GM23338 (cell line): ENCODE results near the gene TRHDE. TPM values are rescaled to one million over a fixed set of nuclear protein-coding genes. Genes with fewer than 3 reads are reported as not detected.
"Not testable (repeated sequence)": the region's sequence is repeated elsewhere in the genome, so short reads cannot be mapped to it uniquely, and the experiment has no call there.

Source experiments
- ATAC-seq: fragments of 200-7000 bp; cut with Tn5 transposase; 3 replicates; pipeline ENCODE4 v1.9.1; 2020
- DNase-seq: peaks from one replicate; pipeline ENCODE4 v3.0.0-alpha.2; 2015; ENCODE audit warnings: low spot score
- H2AFZ ChIP-seq: fragments of 200-600 bp; sonication (generic); 2 replicates; pipeline ENCODE4 v1.8.0; 2016; ENCODE audit warnings: antibody characterized with exemption, mild to moderate bottlenecking, moderate library complexity
- H3F3A ChIP-seq: fragments of 200-600 bp; sonication (generic); replicated peaks from 2 replicates; pipeline ENCODE4 v1.8.0; 2017; ENCODE audit warnings: antibody characterized with exemption, mixed run types, low read depth
- H3K27ac ChIP-seq: fragments of 200-600 bp; sonication (generic); 2 replicates; pipeline ENCODE4 v1.6.1; 2016; ENCODE audit warnings: low read depth
- H3K27me3 ChIP-seq: fragments of 200-600 bp; sonication (generic); 2 replicates; pipeline ENCODE4 v1.8.0; 2016; ENCODE audit warnings: mild to moderate bottlenecking, mixed run types, moderate library complexity; ENCODE audit not compliant: insufficient read depth
- H3K36me3 ChIP-seq: fragments of 200-600 bp; sonication (generic); 2 replicates; pipeline ENCODE4 v1.8.0; 2016; ENCODE audit warnings: mild to moderate bottlenecking; ENCODE audit not compliant: insufficient read depth
- H3K4me1 ChIP-seq: fragments of 200-600 bp; sonication (generic); 2 replicates; pipeline ENCODE4 v1.8.0; 2016; ENCODE audit warnings: mild to moderate bottlenecking, moderate library complexity; ENCODE audit not compliant: insufficient read depth
- H3K4me2 ChIP-seq: fragments of 200-600 bp; sonication (generic); 2 replicates; pipeline ENCODE4 v1.7.1; 2017; ENCODE audit warnings: mixed run types
- H3K4me3 ChIP-seq: fragments of 200-600 bp; sonication (generic); 2 replicates; pipeline ENCODE4 v1.6.1; 2016; ENCODE audit warnings: mixed run types
- H3K79me2 ChIP-seq: fragments of 200-600 bp; sonication (generic); replicated peaks from 2 replicates; pipeline ENCODE4 v1.8.0; 2017; ENCODE audit warnings: mild to moderate bottlenecking; ENCODE audit not compliant: insufficient read depth
- H3K9me2 ChIP-seq: fragments of 200-600 bp; sonication (generic); 2 replicates; pipeline ENCODE4 v1.8.0; 2017; ENCODE audit not compliant: insufficient read depth
- H4K20me1 ChIP-seq: fragments of 200-600 bp; sonication (generic); replicated peaks from 2 replicates; pipeline ENCODE4 v1.8.0; 2017; ENCODE audit warnings: mild to moderate bottlenecking; ENCODE audit not compliant: insufficient read depth
- H3K27ac Mint-ChIP-seq: 2 replicates; pipeline ENCODE4 v1.8.0; 2020; ENCODE audit warnings: inconsistent platforms, mild to moderate bottlenecking, moderate library complexity, mixed read lengths
- H3K27me3 Mint-ChIP-seq: 3 replicates; pipeline ENCODE4 v1.8.0; 2022; ENCODE audit warnings: low read depth, mild to moderate bottlenecking, moderate library complexity, mixed read lengths, inconsistent platforms; ENCODE audit not compliant: insufficient read depth, poor library complexity
- H3K36me3 Mint-ChIP-seq: 3 replicates; pipeline ENCODE4 v1.8.0; 2021; ENCODE audit warnings: low read depth, mild to moderate bottlenecking, inconsistent platforms, moderate library complexity, mixed read lengths
- H3K4me1 Mint-ChIP-seq: 3 replicates; pipeline ENCODE4 v1.8.0; 2020; ENCODE audit warnings: mild to moderate bottlenecking, inconsistent platforms, mixed read lengths
- H3K4me3 Mint-ChIP-seq: 3 replicates; pipeline ENCODE4 v1.8.0; 2021; ENCODE audit warnings: moderate library complexity, mild to moderate bottlenecking, inconsistent platforms, mixed read lengths
- H3K9me3 Mint-ChIP-seq: 3 replicates; pipeline ENCODE4 v1.8.0; 2020; ENCODE audit warnings: moderate library complexity, mild to moderate bottlenecking, inconsistent platforms, mixed read lengths
- CREB1 ChIP-seq: fragments of 250-450 bp; sonication (Bioruptor Pico); IDR thresholded peaks from 2 replicates; pipeline ENCODE4 v1.5.0; 2020; ENCODE audit warnings: low read depth, mild to moderate bottlenecking, moderate library complexity
- EZH2 ChIP-seq: fragments of 200-600 bp; sonication (generic); IDR thresholded peaks from one replicate; pipeline ENCODE4 v1.8.0; 2017; ENCODE audit warnings: antibody characterized with exemption, mild to moderate bottlenecking, low read depth; ENCODE audit not compliant: unreplicated experiment
- EZH2phosphoT487 ChIP-seq: fragments of 200-600 bp; sonication (generic); IDR thresholded peaks from one replicate; pipeline ENCODE4 v1.8.1; 2018; ENCODE audit warnings: antibody characterized with exemption; ENCODE audit not compliant: unreplicated experiment
- NANOG ChIP-seq: IDR thresholded peaks from 2 replicates; pipeline ENCODE4 v1.6.1; 2016; ENCODE audit warnings: antibody characterized with exemption, borderline replicate concordance
- POLR2AphosphoS5 ChIP-seq: IDR thresholded peaks from 2 replicates; pipeline ENCODE4 v1.6.1; 2016; ENCODE audit warnings: antibody characterized with exemption, low read depth
- ZNF114 ChIP-seq: fragments of 250-450 bp; sonication (Bioruptor Pico); IDR thresholded peaks from 2 replicates; pipeline ENCODE4 v1.5.0; 2020; ENCODE audit warnings: mild to moderate bottlenecking, moderate library complexity
- ZNF331 ChIP-seq: fragments of 250-450 bp; sonication (Bioruptor Pico); IDR thresholded peaks from 2 replicates; pipeline ENCODE4 v1.5.0; 2020; ENCODE audit warnings: low read depth, mild to moderate bottlenecking, moderate library complexity
- polyA plus RNA-seq: library from polyadenylated mRNA; unstranded; fragments of >200 nt; fragmentation: Nextera tagmentation; extraction: Ambion mirVana; gene quantifications from 2 replicates; pipeline ENCODE4 v1.2.1, GENCODE V29; 2016
- total RNA-seq: library from RNA; depleted of rRNA; stranded (reverse); fragments of >200 nt; shearing (Covaris generic); gene quantifications from 2 replicates; pipeline ENCODE4 v1.2.3, GENCODE V29; 2014
- TF ChIP-seq, protein P1 (sequence below), 2 experiments: fragments of 200-600 bp in 1 of 2; sonication (generic) in 1 of 2; conservative IDR thresholded peaks; 2 replicates each; pipeline versions ENCODE4 v1.5.1 to v1.6.1; 2016 to 2017; ENCODE audit warnings: antibody characterized with exemption in 2 of 2, low read depth in 2 of 2, mild to moderate bottlenecking in 2 of 2, moderate library complexity in 1 of 2
- TF ChIP-seq, protein P2 (sequence below): IDR thresholded peaks from one replicate; pipeline ENCODE4 v1.6.1; 2018; ENCODE audit warnings: antibody characterized with exemption; ENCODE audit not compliant: unreplicated experiment

The TRHDE gene
- total and polyA plus RNA-seq, 2 experiments from 2014 or later: 1.3 to 7.7 TPM

DNA sequence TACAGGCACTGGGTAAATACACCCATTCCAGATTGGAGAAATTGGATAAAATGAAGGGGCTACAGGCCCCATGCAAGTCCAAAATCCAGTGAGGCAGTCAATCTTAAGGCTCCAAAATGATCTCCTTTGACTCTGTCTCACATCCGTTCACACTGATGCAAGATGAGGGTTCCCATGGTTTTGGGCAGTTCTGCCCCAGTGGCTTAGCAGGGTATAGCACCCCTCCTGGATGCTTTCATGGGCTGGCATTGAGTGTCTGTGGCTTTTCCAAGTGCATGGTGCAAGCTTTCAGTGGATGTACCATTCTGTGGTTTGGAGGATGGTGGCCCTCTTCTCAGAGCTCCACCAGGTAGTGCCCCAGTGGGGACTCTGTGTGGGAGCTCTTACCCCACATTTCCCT lies 427.2 kb downstream of the TRHDE start:
- H2AFZ ChIP-seq: no peak overlapping the region
- no peaks in the 10 kb centered on the region for H3K4me1 ChIP-seq
- Mint-ChIP-seq H3K9me3 (peaks cover 34% of the 10 kb centered on the region), H3K4me1 (no peaks in the 10 kb centered on the region), H3K4me3 (no peak overlapping the region), H3K27me3 (peaks cover 6% of the 10 kb centered on the region), H3K36me3 (peaks cover 44% of the 10 kb centered on the region), H3K27ac (no peak overlapping the region)
- ATAC-seq: no peak
- TF ChIP-seq, protein P1, sequence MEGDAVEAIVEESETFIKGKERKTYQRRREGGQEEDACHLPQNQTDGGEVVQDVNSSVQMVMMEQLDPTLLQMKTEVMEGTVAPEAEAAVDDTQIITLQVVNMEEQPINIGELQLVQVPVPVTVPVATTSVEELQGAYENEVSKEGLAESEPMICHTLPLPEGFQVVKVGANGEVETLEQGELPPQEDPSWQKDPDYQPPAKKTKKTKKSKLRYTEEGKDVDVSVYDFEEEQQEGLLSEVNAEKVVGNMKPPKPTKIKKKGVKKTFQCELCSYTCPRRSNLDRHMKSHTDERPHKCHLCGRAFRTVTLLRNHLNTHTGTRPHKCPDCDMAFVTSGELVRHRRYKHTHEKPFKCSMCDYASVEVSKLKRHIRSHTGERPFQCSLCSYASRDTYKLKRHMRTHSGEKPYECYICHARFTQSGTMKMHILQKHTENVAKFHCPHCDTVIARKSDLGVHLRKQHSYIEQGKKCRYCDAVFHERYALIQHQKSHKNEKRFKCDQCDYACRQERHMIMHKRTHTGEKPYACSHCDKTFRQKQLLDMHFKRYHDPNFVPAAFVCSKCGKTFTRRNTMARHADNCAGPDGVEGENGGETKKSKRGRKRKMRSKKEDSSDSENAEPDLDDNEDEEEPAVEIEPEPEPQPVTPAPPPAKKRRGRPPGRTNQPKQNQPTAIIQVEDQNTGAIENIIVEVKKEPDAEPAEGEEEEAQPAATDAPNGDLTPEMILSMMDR (conservative IDR thresholded peaks at IDR 0.05; ENCODE audit: low read depth in 2 of 2): no peak
- TF ChIP-seq NANOG (no peak), CREB1 (no peak), EZH2 (no peak), EZH2phosphoT487 (no peak), ZNF114 (no peak), POLR2AphosphoS5 (no peak), ZNF331 (CRISPR knock-in tag) (no peak)
- TF ChIP-seq, protein P2, sequence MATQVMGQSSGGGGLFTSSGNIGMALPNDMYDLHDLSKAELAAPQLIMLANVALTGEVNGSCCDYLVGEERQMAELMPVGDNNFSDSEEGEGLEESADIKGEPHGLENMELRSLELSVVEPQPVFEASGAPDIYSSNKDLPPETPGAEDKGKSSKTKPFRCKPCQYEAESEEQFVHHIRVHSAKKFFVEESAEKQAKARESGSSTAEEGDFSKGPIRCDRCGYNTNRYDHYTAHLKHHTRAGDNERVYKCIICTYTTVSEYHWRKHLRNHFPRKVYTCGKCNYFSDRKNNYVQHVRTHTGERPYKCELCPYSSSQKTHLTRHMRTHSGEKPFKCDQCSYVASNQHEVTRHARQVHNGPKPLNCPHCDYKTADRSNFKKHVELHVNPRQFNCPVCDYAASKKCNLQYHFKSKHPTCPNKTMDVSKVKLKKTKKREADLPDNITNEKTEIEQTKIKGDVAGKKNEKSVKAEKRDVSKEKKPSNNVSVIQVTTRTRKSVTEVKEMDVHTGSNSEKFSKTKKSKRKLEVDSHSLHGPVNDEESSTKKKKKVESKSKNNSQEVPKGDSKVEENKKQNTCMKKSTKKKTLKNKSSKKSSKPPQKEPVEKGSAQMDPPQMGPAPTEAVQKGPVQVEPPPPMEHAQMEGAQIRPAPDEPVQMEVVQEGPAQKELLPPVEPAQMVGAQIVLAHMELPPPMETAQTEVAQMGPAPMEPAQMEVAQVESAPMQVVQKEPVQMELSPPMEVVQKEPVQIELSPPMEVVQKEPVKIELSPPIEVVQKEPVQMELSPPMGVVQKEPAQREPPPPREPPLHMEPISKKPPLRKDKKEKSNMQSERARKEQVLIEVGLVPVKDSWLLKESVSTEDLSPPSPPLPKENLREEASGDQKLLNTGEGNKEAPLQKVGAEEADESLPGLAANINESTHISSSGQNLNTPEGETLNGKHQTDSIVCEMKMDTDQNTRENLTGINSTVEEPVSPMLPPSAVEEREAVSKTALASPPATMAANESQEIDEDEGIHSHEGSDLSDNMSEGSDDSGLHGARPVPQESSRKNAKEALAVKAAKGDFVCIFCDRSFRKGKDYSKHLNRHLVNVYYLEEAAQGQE: no peak
- no peak overlapping the region for H3K27ac ChIP-seq
- H3K9me2 ChIP-seq: peaks cover 21% of the 10 kb centered on the region
- no peaks in the 10 kb centered on the region for H3K79me2 ChIP-seq
- no peaks in the 10 kb centered on the region for H3K27me3 ChIP-seq
- no peak overlapping the region for H3K4me2 ChIP-seq
- H3K4me3 ChIP-seq: no peak overlapping the region
- no peaks in the 10 kb centered on the region for H3F3A ChIP-seq
- no peaks in the 10 kb centered on the region for H4K20me1 ChIP-seq
- DNase-seq: no peak
- H3K36me3 ChIP-seq: peaks cover 6% of the 10 kb centered on the region; the same call in 1 of the 2 replicates

DNA sequence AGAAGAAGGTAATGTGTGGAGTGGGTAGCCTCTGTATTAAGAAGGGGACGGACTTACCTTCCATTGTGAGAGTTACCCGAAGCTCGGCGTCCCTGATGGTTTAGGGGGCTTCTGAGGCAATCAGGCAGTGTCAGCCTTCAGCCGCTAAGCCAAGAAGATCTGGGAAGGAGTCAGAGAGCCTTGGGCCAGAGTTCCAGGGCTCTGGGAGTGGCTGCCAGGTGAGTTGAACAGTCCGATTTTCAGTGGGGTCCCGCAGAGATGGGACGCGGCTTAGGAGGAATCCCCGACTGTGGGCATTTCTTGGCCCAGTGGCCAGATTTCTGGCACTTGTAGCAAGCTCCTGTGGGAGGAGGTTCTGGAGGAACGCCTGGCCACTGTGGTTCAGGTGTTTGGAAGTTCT lies 439.9 kb downstream of the TRHDE start:
- H3K36me3 Mint-ChIP-seq, H3K4me1 Mint-ChIP-seq, H3K4me3 Mint-ChIP-seq, DNase-seq, H3K27me3 Mint-ChIP-seq, H3F3A ChIP-seq, H3K4me1 ChIP-seq, ATAC-seq, H3K4me2 ChIP-seq, H3K4me3 ChIP-seq, H3K27ac ChIP-seq, H3K79me2 ChIP-seq, H2AFZ ChIP-seq, H3K36me3 ChIP-seq, H3K9me2 ChIP-seq, H4K20me1 ChIP-seq, H3K27ac Mint-ChIP-seq, H3K27me3 ChIP-seq: not testable (repeated sequence)
- H3K9me3 Mint-ChIP-seq: peaks cover 17% of the 10 kb centered on the region
